GM21717 (cell line): ENCODE measurements around the gene LRRC8C.
"Not testable (repeated sequence)": the region's sequence is repeated elsewhere in the genome, so short reads cannot be mapped to it uniquely, and the experiment has no call there.

Source experiments
- ATAC-seq: cut with Tn5 transposase; IDR thresholded peaks from one replicate; pipeline ENCODE4 v1.9.1; 2021; ENCODE audit warnings: mild to moderate bottlenecking, moderate library complexity; ENCODE audit not compliant: unreplicated experiment

LRRC8C gene

DNA sequence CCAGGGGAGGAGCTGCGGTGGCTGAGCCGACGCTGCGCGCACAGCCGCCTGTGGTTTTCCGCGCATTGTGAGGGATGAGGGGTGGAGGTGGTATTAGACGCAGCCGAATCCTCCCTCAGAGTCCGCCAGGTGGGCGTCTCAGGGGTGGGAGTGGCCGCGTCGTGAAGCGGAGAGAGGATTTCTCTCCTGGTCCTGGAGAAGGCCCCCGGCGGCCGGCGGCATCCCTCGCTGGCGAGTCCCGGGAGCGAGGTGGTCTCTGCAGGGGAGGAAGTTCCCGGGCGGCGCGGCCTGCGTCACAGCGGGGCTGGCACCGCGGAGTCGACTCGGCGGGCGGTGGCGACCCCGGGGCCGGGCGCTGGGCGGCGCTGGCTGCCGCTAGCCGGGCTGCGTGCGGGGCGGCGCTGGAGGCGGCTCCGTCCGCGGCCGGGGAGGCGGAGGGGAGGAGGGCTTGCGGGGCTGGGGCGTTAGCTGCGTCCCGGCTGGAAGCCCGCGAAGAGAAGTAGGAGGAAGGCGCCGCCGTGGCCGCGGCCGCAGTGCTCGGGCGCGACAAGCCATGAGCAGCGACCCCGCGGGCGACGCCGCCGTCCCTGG is at the start of gene LRRC8C:
Gene LRRC8C, plus strand, starts transcription at position 464 of the 591 bp plus-strand sequence. CDS start 53,354 bp downstream, outside the sequence.
- peak; percentile 81 for ATAC-seq

DNA sequence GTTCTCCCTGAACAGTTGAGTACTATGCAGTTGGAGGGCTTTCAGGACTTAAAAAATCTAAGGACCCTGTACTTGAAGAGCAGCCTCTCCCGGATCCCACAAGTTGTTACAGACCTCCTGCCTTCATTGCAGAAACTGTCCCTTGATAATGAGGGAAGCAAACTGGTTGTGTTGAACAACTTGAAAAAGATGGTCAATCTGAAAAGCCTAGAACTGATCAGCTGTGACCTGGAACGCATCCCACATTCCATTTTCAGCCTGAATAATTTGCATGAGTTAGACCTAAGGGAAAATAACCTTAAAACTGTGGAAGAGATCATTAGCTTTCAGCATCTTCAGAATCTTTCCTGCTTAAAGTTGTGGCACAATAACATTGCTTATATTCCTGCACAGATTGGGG is 48.7 kb upstream of the LRRC8C start:
- no peak for ATAC-seq

DNA sequence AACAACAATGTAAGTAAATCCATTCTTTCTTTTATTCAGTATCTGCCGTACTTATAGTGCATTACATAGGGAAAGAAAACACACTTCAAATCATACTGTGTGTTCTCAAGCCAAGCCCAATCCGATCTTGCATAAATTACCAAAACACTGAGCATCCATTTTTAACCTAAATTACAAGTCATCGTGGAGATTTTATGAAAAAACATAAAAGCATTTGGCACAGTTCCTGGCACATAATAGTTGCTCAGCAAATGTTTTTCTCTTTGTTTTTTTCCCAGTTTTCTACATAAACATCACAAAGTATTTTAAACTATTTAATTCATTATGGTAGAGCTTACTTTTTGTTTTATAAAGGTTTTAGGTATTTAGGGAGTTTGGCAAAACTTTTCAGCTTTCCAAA is 48.1 kb upstream of the LRRC8C start:
- no peak for ATAC-seq

DNA sequence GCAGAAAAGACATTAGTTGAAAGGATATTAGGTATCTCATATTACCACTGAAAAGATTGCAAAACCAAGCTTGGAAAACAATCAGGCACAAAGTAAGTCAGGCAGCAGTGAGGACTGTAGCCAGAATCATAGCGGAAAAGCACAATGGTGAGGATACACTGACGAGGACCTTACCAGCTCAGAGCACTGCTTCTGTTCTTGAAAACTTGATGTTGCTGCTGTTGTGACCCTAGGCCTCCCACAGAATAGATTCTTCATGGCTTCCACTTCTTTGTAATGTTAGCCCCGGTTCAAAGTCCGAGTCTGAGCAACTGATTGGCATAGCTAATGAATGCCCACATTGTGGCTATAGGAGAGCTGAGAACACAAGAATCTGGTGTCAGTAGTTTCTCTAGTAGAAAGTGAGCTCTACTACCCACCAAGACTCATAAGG is 45.2 kb upstream of the LRRC8C start:
- no peak for ATAC-seq

DNA sequence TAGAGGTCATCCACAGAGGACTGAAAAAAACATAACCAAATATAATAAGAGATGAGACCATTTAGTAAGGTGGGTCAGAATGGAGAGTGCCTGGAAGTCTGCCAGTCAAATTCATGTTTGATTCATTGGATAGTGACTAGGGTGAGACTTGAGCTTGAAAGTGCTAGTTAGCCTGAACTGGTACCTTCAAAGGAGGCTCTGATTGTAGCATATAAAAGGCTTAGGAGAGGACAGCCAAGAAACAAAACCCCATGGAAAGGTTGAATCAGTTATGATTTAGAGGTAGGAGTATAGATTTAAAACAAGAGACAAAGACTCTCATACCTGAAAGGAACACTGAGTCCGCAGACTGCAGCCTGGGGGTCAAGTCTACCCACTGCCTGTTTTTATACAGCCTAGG is 44.4 kb upstream of the LRRC8C start:
- ATAC-seq = no peak

DNA sequence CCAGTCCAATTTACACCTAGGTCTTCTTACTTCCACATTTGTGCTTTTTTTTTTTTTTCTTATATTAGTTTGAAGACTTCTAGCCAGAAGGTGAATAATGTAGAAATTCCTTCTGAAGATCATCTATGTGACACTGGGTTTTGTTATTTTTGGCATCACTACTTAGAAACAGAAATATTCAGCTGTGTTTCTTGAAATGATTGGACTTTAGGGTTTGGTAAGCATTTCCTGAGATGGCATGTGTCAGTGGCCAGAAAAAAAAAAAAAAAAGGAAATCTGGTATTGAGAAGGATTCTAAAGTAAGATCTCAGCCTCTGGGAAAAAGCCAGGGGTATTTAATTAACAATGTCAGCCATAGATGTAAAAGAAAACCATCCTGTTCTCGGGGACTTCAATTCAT is 43.4 kb upstream of the LRRC8C start:
- ATAC-seq = no peak

DNA sequence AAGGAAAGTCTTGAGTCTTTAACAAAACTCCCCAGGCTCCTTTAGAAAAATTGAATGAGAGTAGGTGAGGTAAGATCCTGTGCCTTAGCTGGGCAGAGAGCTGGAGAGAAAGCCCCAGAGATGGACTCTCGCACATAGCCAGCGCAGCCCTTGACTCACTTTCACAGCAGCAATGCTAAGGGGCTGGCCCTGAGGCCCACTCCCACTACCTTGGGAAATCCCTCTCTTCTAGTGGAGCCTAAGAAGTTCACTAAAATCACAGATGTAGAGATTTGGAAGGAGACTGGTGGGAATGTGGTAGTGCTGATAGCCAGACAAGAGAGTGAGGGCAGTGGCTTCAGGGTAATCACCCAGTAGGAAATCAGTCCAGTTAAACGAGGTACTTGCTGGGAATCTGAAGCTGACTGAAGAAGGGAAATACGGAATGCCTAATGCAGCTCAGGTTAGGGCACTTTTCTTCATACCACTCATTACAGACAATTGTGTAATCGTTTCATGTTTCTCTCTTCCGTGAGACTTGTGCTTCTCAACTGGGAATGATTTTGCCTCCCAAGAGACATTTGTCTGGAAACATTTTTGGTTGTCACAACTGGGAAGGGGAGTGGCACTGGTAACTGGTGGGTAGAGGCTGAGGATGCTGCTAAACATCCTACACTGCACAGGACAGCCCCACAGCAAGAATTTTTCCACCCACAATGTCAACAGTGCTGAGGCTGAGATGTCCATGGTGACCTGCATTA is 42.4 kb upstream of the LRRC8C start:
- no peak for ATAC-seq

DNA sequence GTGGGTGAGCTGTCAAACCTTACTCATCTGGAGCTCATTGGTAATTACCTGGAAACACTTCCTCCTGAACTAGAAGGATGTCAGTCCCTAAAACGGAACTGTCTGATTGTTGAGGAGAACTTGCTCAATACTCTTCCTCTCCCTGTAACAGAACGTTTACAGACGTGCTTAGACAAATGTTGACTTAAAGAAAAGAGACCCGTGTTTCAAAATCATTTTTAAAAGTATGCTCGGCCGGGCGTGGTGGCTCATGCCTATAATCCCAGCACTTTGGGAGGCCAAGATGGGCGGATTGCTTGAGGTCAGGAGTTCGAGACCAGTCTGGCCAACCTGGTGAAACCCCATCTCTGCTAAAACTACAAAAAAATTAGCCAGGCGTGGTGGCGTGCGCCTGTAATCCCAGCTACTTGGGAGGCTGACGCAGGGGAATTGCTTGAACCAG is 40.0 kb upstream of the LRRC8C start:
- ATAC-seq = not testable (repeated sequence)

DNA sequence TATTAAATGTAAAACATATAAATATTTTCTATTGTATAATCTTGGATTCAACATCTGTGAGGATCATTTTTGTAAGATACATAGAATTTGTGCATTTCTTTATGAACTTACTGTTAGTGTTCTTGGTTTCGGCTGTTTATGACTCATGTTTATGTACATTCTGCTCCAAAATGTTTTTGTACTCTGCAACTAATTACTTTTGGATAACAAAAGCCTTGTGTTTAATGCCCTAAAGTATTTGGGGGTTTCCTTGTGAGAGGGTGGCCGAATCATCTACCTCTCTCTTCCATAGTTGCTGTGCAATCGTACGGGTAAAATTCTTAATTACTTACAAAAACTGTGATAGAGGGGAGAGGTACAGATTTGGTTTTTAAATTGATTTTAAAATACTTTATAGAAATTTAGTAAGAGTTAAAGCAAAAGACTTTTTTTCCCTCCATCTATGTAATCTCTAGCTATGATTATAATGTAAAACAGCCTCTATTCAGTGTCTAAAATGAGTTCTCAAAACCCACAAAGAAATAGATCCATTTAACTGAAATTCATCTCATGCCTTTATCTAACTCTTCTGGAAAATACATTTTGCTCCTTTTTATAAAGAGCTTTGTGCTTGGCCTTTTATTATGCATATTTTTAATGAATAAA is 38.7 kb upstream of the LRRC8C start:
- ATAC-seq = no peak

DNA sequence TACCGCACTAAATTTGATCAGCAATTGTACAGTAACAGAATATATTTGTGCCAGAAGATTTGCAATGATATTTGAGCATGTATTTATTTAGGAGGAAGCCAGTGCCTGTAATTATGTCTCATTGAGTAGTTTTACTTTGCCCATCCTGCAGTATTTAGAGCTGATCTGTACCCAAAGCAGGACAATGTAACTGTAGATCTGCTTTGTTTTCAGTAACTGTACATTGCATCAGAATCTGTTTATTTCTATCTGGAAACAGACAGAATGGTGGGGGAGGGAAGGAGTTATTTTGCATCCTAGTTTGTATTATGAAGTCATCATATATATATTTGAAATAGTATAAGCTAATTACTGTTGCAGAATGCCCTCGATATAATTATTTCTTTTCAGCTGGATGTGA is 36.2 kb upstream of the LRRC8C start:
- no peak for ATAC-seq

DNA sequence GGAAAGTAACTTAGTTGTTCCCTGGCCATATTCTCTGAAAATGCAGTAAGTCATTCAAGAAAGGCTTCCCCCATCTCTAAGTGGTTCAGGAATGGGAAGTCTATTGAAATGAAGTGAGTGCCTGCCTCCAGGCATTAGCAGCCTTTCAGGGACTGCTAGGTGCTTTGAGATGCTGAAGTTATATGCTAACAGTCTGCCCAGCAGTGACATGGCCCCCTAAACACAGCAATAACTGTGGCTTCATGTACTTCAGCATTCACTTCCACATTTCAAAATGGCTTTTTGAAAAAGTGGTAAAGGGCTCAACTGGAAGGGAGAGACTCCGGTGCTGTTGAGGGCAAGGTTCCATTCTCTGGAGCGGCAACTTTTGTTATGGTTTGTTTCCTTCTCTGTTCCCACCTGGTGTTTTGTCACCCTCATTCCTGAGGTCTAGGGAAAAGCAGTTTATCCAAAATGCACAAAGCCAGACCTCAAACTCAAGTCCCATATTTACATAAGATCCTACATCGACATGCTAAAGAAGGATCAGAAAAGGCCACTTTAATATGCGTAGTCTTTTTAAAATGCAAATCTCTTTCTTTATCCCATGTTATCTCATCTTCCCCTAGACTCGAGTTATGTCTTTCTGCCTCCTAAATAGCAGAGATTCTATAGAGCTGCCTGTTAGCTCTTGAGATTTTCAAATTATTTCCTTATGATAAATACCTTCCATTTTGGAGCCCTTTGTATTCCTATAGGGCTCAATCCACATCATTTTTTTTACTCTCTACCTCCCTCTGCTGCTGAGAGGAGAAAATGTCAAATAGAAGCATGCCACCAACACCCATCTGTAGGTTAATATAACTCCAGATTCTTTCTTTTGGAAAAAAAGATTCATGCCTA is 34.2 kb upstream of the LRRC8C start:
- ATAC-seq = no peak

DNA sequence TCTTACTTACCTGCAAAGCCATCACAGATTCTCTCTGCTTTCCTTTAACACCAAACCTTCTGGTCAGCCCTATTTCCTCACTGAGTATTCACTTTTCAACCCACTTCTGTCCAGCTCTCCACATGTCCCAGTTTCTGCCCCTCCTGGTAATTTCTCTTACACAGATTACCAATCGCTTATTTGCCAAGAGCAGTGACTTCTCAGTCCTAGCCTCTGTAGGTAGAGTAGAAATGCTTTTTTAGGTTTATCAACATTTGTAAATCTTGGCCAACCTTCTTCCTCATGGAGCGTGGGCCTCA is 33.6 kb upstream of the LRRC8C start:
- ATAC-seq = no peak

DNA sequence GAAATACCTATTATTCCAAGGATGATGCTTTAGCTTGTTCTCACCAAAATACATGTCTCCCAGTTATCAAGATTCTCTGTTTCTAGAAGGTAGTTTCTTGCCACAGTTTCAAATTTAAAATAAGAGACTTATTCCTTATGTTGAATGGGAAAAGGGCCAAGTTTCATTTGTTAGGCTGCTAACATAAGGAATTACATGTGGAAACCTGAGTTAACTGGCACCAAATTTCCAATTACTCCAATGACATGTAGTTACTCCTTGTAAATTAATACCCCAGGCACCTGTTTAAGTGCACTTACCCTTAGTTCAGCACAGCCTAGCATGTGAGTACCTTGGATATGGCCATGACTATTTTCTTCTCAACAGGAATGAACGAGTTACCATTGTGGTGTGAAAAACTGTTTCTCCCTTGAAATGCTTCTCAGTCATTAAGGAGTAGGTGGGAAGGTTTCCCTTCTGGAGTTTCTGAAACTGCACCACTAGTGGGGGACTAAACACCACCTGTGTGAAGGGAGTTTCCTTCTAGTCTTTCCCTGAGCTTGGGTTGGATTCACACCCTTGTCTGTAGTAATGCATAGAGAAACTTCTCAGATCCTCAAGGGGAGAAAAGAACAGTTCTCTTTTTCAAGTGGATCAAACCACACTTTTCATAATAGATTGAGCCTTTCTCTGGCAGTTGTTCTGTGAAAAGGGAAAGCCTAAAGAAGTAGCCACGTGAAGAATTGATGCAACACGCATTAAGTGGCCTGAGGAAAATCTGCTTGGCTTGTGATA is 32.3 kb upstream of the LRRC8C start:
- ATAC-seq = no peak

DNA sequence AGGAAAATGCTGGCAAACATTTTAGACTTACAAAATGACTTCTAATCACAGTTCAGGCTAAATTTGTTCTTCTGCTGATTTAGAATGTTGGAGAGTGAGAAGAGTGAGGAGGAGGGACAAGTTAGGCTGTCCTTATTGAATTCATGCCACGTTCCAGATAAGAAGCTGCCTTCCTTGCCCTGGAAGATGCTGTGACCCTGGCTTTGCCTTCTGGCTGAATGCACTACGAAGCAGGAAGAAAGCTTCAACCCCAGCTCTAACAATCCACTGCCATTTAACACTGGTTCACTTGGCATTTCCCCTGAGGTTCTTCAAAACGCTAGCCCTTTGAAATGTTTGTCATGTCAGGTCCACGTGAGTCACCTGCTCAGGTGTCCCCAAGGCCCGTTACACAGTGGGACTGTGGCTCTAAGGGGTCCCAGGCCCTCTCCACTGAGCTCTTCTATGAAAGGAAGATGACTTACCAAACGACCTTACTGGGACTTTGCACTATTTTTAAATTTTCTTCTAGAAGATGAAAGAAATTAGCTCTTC is 30.0 kb upstream of the LRRC8C start:
- no peak for ATAC-seq

DNA sequence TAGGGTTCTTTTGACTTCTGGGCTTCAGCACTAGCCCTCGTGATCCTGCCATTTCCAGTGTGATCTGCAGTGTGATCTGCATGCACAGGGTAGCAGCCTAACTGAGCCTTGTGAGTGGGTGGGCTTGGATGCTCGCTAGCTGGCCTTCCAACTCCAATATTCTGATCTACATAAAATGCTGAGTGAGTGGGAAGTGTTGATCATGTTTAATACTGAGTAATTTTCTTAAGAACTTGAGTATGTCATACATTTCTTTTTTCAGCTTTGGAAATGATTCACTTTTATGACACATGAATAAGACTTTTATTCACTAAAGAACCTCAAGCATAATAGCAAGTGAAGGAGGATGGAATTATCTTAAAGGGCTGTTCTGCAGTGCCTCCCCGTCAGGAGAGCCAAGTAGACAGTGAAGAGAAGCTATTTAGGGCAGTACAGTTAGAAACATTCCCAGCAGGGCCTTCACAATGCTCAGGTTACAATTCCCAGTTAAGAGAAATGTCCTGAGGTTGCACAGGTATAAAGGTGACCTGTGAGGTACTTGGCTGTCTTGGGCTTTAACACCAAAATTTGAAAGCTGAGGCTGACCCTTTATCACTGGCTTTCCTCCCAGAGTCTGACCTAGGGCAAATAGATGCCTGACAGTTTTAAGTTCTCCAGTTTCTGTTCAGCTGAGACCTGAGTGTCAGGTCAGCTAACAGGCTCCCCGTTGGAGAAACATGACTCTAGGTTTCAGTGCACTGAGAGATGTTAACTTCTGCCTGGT is 29.1 kb upstream of the LRRC8C start:
- no peak for ATAC-seq

DNA sequence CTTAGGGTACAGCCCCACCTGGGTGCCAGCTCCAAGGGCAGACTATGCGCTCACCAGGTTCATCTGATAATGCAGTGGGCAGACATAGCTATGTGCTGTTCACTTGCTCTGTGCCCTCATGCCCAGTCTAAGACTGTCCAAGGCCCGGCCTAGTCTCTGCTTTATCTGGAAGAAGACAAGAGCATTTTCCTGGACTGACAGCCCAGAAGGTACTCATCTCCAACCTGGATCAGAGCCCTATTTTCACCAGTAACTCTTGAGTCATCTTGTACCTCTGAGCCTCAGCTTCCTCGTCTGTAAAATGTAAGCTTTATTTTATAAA is 28.5 kb upstream of the LRRC8C start:
- no peak for ATAC-seq

DNA sequence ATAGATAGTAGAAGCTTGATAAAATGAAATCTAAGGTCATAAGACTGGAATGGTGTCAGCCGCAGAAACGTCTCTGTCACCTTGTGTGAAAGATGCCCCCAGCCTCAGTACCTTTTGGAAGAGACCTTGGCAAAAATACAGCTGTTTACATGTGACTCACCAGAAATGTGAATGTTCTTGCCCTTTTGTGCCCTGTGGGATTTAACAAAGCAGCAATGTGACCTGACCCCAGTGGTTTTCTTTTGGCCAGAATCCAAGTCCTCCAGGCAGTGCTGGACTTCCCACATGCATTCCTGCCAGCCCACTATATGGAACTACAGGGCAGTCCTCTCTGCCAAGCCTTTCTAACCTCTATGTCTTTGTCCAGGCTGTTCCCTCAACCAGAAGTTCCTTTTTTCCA is 27.2 kb upstream of the LRRC8C start:
- ATAC-seq = no peak

DNA sequence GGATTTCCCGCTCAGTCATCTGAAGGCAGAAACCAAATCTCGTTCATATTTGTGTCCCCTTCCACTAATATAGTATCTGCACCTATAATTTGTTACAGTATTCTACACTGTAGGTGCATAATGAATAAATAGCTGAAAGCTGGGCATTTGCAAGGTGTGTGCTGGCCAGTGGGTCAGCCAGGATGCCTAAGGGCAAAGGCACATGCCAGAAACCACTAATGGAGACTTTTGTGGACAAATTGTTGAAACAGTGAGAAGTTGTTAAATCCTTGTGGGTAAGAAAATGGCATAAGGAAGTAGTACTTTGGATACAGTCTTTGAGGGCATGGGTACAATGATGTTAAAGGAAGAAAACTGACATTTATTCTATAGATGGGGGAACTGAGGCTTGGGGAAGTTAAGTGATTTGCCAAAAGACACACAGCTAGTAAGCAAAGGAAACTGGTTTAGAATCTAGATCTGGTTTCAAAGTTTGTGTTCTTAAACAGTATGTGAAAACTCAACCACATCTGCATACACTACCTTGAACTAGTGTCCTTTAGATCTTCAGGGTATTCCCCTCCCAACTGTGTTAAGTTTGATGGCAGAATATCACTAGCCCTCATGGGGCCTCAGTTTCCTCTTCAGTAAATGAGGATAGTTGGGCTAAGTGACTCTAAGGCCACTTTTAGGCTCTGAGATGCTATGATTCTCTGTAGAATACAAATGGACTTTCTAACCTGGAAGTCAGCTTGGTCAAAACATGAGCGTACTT is 26.5 kb upstream of the LRRC8C start:
- ATAC-seq = no peak

DNA sequence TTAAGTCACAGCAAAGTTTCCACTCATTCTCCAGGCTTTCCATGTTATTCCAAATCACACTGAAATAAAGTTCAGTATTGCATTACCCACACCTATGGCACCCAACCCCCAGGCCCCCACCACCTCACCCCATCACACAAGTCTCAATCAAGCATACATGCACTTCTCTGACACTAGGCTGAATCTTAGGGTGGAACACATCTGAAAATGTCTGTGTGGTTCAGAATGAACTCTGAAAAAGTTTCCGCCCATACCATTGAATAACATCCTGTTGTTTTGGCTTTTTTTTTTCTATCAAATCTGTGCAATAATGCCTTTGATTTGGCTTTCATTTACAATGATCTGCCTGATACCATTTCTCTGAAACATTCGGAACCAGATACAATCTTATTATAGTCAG is 25.8 kb upstream of the LRRC8C start:
- no peak for ATAC-seq
